ENCODE measurements around the gene SH2D3C. TPM values are rescaled to one million over a fixed set of nuclear protein-coding genes. Genes with fewer than 3 reads are reported as not detected.
"Not testable (repeated sequence)": the region's sequence is repeated elsewhere in the genome, so short reads cannot be mapped to it uniquely, and the experiment has no call there.

The SH2D3C gene
- total RNA-seq, 1 donor from 2014 or later, result 137 TPM

DNA sequence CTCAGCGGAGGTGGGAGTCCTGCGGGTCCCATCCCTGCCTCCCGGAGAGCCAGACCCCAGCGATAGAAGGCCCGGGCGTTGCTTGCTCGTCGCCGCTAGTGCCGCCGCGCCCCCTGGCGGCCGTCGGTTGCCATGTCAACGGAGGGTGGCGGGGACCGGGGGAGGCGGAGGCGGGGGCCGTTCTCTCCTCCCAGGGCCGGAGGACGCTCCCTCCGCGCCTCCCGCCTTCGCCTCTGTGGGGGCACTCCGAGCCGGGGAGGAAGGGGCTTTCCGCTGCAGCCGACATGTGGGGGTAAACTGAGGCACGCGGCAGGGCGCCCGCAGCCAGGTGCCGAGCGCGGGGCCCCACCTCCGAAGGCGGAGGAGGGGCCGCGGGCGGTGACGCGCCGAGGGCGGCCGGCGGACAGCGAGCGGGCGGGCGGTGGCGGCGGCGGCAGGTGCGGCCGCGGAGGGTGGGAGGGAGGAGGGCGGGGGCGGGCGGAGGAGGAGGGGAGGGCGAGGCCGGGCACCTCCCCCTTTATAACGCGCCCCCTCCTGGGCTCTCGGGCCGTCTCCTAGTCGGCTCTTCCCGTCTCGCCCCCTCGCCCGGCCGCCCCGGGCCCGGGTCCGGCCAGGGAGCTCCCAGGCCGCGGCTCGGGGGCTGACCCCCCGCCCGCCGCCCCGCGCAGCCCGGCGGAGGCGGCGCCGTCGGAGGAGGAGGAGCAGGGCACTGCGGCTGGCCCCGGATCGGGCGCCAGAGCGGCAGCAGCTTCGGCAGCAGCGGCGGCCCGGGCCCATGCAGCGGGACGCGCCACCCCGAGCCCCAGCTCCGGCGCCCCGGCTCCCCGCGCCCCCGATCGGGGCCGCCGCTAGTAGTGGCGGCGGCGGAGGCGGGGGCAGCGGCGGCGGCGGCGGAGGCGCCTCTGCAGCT lies 6.8 kb upstream of the SH2D3C start:
- Mint-ChIP-seq H3K27ac (ENCODE audit: unreplicated experiment) (peak overlapping the region; percentile 80), H3K4me1 (ENCODE audit: unreplicated experiment) (peaks cover 35% of the 10 kb centered on the region), H3K4me3 (ENCODE audit: unreplicated experiment) (peak overlapping the region; percentile 82), H3K9me3 (ENCODE audit: unreplicated experiment) (no peaks in the 10 kb centered on the region), H3K36me3 (ENCODE audit: low read depth, unreplicated experiment) (peaks cover 32% of the 10 kb centered on the region), H3K27me3 (ENCODE audit: unreplicated experiment) (peaks cover 15% of the 10 kb centered on the region)
- peak; percentile 92 for DNase-seq (ENCODE audit: low spot score)
- TF ChIP-seq, protein P1, sequence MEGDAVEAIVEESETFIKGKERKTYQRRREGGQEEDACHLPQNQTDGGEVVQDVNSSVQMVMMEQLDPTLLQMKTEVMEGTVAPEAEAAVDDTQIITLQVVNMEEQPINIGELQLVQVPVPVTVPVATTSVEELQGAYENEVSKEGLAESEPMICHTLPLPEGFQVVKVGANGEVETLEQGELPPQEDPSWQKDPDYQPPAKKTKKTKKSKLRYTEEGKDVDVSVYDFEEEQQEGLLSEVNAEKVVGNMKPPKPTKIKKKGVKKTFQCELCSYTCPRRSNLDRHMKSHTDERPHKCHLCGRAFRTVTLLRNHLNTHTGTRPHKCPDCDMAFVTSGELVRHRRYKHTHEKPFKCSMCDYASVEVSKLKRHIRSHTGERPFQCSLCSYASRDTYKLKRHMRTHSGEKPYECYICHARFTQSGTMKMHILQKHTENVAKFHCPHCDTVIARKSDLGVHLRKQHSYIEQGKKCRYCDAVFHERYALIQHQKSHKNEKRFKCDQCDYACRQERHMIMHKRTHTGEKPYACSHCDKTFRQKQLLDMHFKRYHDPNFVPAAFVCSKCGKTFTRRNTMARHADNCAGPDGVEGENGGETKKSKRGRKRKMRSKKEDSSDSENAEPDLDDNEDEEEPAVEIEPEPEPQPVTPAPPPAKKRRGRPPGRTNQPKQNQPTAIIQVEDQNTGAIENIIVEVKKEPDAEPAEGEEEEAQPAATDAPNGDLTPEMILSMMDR (IDR thresholded peaks at IDR 0.05; ENCODE audit: unreplicated experiment), result peak; percentile 99

DNA sequence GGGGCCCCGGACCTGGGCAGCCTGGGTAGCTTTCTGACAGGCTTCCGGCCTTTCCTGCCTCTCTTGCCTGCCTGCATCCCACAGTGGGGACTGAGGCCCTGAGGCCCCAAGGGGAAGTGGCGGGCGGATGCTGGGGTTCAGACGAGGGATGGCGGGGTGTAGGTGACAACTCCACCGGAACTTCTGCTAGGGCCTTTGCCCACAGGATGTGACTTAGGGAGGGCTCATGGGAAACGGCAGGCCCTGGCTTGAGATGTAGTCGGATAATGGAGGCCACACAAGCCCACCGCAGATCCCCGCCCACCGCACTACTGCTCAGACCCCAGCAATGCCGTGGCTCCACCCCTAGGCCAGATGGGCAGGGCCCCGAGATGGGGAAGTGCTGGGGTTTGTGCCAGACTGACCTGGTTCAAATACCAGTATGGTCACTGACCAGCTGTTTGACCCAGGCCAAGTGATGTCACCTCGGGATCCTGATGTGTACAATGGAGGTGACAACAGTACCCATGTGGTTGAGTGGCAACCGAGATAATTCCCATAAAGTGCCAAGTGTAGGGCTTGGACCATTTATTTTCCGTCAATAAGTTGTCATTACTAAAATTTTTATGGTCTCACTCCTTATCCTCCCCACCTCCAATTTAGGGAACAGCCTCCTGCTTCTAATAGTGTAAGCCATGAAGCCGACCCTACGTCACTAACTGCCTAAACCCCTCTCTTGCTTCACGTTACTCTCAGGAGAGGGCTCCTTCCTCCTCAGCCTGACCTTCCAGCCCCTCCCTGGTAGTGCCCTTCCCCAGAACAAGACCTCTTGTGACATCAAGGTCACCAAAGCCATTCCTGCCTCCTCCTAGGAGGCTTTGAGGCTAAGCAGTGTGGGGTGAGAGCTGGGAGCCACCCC lies 4.9 kb upstream of the SH2D3C start:
- H3K27ac Mint-ChIP-seq (ENCODE audit: unreplicated experiment), result peak overlapping the region; percentile 72
- peaks cover 15% of the 10 kb centered on the region for H3K36me3 Mint-ChIP-seq (ENCODE audit: low read depth, unreplicated experiment)
- peaks cover 18% of the 10 kb centered on the region for H3K4me1 Mint-ChIP-seq (ENCODE audit: unreplicated experiment)
- peaks cover 7% of the 10 kb centered on the region for H3K27me3 Mint-ChIP-seq (ENCODE audit: unreplicated experiment)
- DNase-seq (ENCODE audit: low spot score), result no peak
- TF ChIP-seq, protein P1 (IDR thresholded peaks at IDR 0.05; ENCODE audit: unreplicated experiment), result no peak
- H3K9me3 Mint-ChIP-seq (ENCODE audit: unreplicated experiment), result no peaks in the 10 kb centered on the region
- no peak overlapping the region for H3K4me3 Mint-ChIP-seq (ENCODE audit: unreplicated experiment)

DNA sequence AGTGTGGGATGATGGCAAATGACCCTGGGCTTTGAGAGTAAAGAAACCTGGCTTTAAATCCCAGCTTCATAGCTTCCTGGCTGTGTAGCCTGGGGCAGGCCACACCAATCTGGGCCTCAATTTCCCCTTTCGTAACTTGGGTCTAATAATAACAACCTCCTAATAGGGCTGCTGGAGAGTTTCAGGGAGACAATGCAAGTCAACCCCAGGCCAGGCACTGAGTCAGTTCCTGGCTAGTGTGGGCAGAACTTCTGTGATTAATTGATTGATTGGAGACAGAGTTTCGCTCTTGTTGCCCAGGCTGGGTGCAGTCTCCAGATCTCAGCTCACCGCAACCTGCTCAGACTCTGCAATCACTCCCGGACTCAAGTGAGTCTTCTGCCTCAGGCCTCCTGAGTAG lies 3.3 kb upstream of the SH2D3C start:
- H3K27me3 Mint-ChIP-seq (ENCODE audit: unreplicated experiment), result peaks cover 7% of the 10 kb centered on the region
- H3K36me3 Mint-ChIP-seq (ENCODE audit: low read depth, unreplicated experiment), result peaks cover 3% of the 10 kb centered on the region
- H3K27ac Mint-ChIP-seq (ENCODE audit: unreplicated experiment), result no peak overlapping the region
- peaks cover 14% of the 10 kb centered on the region for H3K4me1 Mint-ChIP-seq (ENCODE audit: unreplicated experiment)
- no peaks in the 10 kb centered on the region for H3K9me3 Mint-ChIP-seq (ENCODE audit: unreplicated experiment)
- TF ChIP-seq, protein P1 (IDR thresholded peaks at IDR 0.05; ENCODE audit: unreplicated experiment), result no peak
- no peak overlapping the region for H3K4me3 Mint-ChIP-seq (ENCODE audit: unreplicated experiment)
- DNase-seq (ENCODE audit: low spot score), result no peak

DNA sequence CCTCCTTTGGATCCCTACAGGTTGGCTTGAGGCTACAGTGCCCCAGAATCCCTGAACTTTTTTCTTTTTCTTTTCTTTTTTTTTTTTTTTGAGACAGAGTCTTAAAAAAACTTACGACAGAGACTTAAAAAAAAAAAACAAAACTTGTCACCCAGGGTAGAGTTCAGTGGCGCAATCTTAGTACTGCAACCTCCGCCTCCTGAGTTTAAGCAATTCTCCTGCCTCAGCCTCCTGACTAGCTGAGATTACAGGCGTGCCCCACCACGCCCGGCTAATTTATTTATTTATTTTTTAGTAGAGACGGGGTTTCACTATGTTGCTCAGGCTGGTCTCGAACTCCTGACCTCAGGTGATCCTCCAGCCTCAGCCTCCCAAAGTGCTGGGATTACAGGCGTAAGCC lies 2.4 kb upstream of the SH2D3C start:
- H3K27ac Mint-ChIP-seq (ENCODE audit: unreplicated experiment); H3K4me3 Mint-ChIP-seq (ENCODE audit: unreplicated experiment); H3K9me3 Mint-ChIP-seq (ENCODE audit: unreplicated experiment); H3K36me3 Mint-ChIP-seq (ENCODE audit: low read depth, unreplicated experiment); DNase-seq (ENCODE audit: low spot score); H3K27me3 Mint-ChIP-seq (ENCODE audit: unreplicated experiment): not testable (repeated sequence)
- H3K4me1 Mint-ChIP-seq (ENCODE audit: unreplicated experiment), result peaks cover 14% of the 10 kb centered on the region

DNA sequence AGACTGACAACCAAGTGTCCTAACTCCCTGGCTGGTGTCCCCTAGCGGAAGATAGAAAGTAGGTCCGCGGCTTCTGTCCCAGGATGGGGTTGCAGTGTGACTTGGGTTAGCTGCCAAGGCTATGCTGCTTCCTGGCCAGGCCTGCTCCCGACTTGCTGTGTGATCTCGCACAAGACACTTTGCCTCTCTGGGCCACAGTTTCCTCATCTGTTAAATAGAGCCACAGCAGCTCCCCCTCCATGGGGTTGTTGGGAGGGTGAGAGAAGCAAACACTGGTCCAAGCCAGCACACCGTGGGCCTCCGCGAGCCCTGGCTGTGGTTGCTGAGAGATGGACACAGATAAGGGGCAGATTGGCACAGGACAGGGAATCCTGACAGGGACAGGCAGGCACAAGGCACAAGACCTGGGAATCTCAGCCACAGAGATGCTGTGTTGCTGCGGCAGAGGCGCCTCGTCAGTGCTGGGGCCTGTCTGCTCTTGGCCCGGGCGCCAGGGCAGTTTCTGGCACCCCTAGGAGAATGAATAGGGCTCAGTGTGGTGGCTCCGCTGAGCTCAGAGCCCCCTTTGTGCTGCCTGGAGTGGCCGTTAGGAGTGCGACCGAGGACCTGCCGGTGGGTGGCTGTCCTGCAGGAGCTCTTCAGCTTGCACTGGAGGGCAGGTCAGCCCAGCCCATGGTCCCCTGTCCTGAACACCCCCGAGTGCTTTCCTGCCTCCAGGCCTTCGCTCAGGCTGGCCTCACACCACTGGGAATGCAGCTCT lies 1.8 kb upstream of the SH2D3C start:
- Mint-ChIP-seq H3K27me3 (ENCODE audit: unreplicated experiment) (peaks cover 3% of the 10 kb centered on the region), H3K4me1 (ENCODE audit: unreplicated experiment) (peaks cover 14% of the 10 kb centered on the region), H3K27ac (ENCODE audit: unreplicated experiment) (no peak overlapping the region), H3K4me3 (ENCODE audit: unreplicated experiment) (no peak overlapping the region), H3K36me3 (ENCODE audit: low read depth, unreplicated experiment) (no peaks in the 10 kb centered on the region), H3K9me3 (ENCODE audit: unreplicated experiment) (no peaks in the 10 kb centered on the region)
- no peak for DNase-seq (ENCODE audit: low spot score)
- TF ChIP-seq, protein P1 (IDR thresholded peaks at IDR 0.05; ENCODE audit: unreplicated experiment), result no peak
